Gastrocnemius medialis (tissue), 4 donors: ENCODE data around the gene ADD2.

Experiments used
- CTCF ChIP-seq, 5 experiments: fragments of 450-650 bp in 3 of 5; fragments of 200-600 bp in 2 of 5; sonication (generic) in 2 of 5; IDR thresholded peaks in 4 of 5; conservative IDR thresholded peaks in 1 of 5; 1 replicate in 4 of 5; 2 replicates in 1 of 5; pipeline ENCODE4 v1.5.1; 2016 to 2019; ENCODE audit warnings: antibody characterized with exemption in 5 of 5, mild to moderate bottlenecking in 3 of 5, moderate library complexity in 3 of 5
- POLR2A ChIP-seq, 2 donors: fragments of 450-650 bp; IDR thresholded peaks; one replicate each; pipeline ENCODE4 v1.6.1; 2017; ENCODE audit warnings: antibody characterized with exemption in 2 of 2, mild to moderate bottlenecking in 2 of 2, moderate library complexity in 2 of 2

GRCh38 chr2:70710038-70710690, 57.8 kb downstream of the ADD2 start:
- TF ChIP-seq POLR2A (IDR thresholded peaks at IDR 0.05) (no peak), CTCF (IDR thresholded peaks at IDR 0.05 in 4 of 5, conservative IDR thresholded peaks at IDR 0.05 in 1 of 5) (no peak)
